ENCODE measurements around the gene FAM168A. TPM values are rescaled to one million over a fixed set of nuclear protein-coding genes. Genes with fewer than 3 reads are reported as not detected.

FAM168A gene
- total and polyA plus RNA-seq, 2 of the 8 experiments (the other 6 are each of a cell fraction or from before 2014, with no cell fraction given) = 17.1 to 21.6 TPM

DNA sequence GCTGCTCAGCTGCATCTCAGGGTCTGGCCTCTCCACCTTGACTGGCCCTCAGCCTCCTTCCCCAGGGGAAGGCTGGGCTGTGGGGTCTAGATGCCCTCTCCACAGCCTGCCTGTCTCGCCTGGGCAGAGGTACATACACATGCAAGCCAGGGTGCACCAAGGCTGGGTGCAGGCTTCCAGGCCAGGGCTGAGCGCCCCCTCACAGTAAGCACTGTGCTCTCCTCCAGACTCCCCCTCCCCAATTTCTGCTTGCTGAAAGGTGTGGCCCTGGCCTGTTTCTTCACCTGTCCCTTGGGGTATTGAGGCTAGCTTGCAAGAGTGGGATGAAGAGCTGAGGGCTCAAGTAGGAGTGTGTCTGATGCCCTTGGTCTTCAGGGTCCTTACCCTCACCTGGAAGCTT, 199.2 kb downstream of the FAM168A start:
- Histone ChIP-seq H2BK120ac (replicated peaks; ENCODE audit: low read depth, low read length) (no peak overlapping the region), H3K14ac (ENCODE audit: insufficient read length) (no peak overlapping the region), H3K27ac (ENCODE audit: low read depth, low read length) (no peak overlapping the region), H4K8ac (ENCODE audit: extremely low read depth, insufficient read depth, low read length) (no peak overlapping the region; the same call in 1 of the 2 replicates), H4K20me1 (replicated peaks in 1 of 2; ENCODE audit: control insufficient read depth in 1 of 2, insufficient read depth in 2 of 2, low read length in 2 of 2) (peaks cover 4 to 5% of the 10 kb centered on the region in 2 experiments), H3K79me2 (ENCODE audit: control insufficient read depth in 1 of 2, insufficient read depth in 2 of 2, low read length in 2 of 2) (no peaks in the 10 kb centered on the region), H4K91ac (replicated peaks; ENCODE audit: insufficient read length, low read length) (no peak overlapping the region), H4K5ac (ENCODE audit: insufficient read length, low read depth, low read length) (no peak overlapping the region), H3K79me1 (ENCODE audit: low read depth, low read length) (no peaks in the 10 kb centered on the region), H2BK5ac (ENCODE audit: low read depth, low read length) (0 out of 2 replicates have a peak overlapping the region, but pooled peaks have one; percentile 19), H3K4me3 (ENCODE audit: extremely low read depth in 1 of 4, insufficient read depth in 2 of 4, low read depth in 3 of 4, low read length in 4 of 4) (no peak overlapping the region), H3K9ac (replicated peaks in 1 of 4; ENCODE audit: extremely low read depth in 1 of 4, low read depth in 3 of 4, low read length in 3 of 4) (no peak overlapping the region), H2AFZ (ENCODE audit: low read length) (no peak overlapping the region), H3K27me3 (replicated peaks in 1 of 4; ENCODE audit: control insufficient read depth in 3 of 4, extremely low read depth in 1 of 4, insufficient read depth in 3 of 4, low read length in 3 of 4) (no peaks in the 10 kb centered on the region), H3K4ac (replicated peaks; ENCODE audit: insufficient read length, low read depth, low read length) (no peak overlapping the region), H2AK5ac (ENCODE audit: low read depth, low read length) (no peak overlapping the region), H2BK20ac (ENCODE audit: low read length) (no peak overlapping the region), H3K18ac (ENCODE audit: extremely low read depth, low read length) (no peak overlapping the region), H3K9me3 (ENCODE audit: insufficient read depth in 2 of 2, low read depth in 1 of 2, low read length in 1 of 2) (no peaks in the 10 kb centered on the region), H3K4me1 (replicated peaks in 1 of 4; ENCODE audit: control insufficient read depth in 3 of 4, insufficient read depth in 4 of 4, low read length in 3 of 4) (peaks cover 0 to 3% (median 2%) of the 10 kb centered on the region in 4 experiments; a peak in 5 of 7 replicates), H3K36me3 (ENCODE audit: control insufficient read depth in 2 of 4, insufficient read depth in 4 of 4, low read length in 3 of 4) (no peaks in the 10 kb centered on the region), H3K23me2 (ENCODE audit: low read depth, low read length) (no peaks in the 10 kb centered on the region), H3K56ac (replicated peaks; ENCODE audit: insufficient read length, low read depth, low read length) (no peak overlapping the region), H3K23ac (ENCODE audit: insufficient read length) (no peak overlapping the region), H2BK15ac (ENCODE audit: low read length) (no peak overlapping the region), H3K4me2 (ENCODE audit: insufficient read depth in 1 of 2, low read depth in 2 of 2, low read length in 2 of 2) (no peak overlapping the region), H2BK12ac (ENCODE audit: low read depth, low read length) (no peak overlapping the region)
- DNase-seq (ENCODE audit: low read depth in 1 of 2, low spot score in 2 of 2) (no peak), FAIRE-seq (no peak)
- POLR2A ChIA-PET (ENCODE audit: partially characterized antibody) = interaction anchor here (0.9 to 1.5 kb wide), 4 partner anchors 10 to 27 kb away, joined by 3 to 4 read pairs (median 3); no protein-coding TSS in a partner anchor
- TF ChIP-seq POLR2AphosphoS5 (IDR thresholded peaks at IDR 0.05; ENCODE audit: low read depth, low read length) (peak; percentile 18; the same call in 1 of the 2 replicates), PHF8 (conservative IDR thresholded peaks at IDR 0.05; ENCODE audit: low read depth, low read length) (no peak), BRCA1 (IDR thresholded peaks at IDR 0.05; ENCODE audit: low read depth, low read length) (no peak)
- WGBS, 2 experiments (ENCODE audit: extremely low coverage in 1 of 2, insufficient coverage in 1 of 2, insufficient read length in 1 of 2, insufficient replicate concordance in 2 of 2, low coverage in 1 of 2, low lambda C conversion rate in 2 of 2, missing lambda C conversion rate in 1 of 2) = 90% methylated on average over 2 of the region's 2 CpGs; no CpG with 5 or more reads in 1 of the 2 experiments
- CTCF ChIA-PET (ENCODE audit: partially characterized antibody) = interaction anchor here (1.4 to 59.1 kb wide), 10 partner anchors 10 to 266 kb away, joined by 3 to 1456 read pairs (median 6); no protein-coding TSS in a partner anchor

Measured in H1 (cell line).